ENCODE results near the gene B9D1. TPM values are rescaled to one million over a fixed set of nuclear protein-coding genes. Genes with fewer than 3 reads are reported as not detected.
A peak's percentile ranks its signal among the peaks of the same experiment; 100 is the strongest.

Gene B9D1
- total RNA-seq, 3 donors from 2014 or later (not counting 1 experiment from before 2014, with no cell fraction given) = 3.1 to 7.5 (median 3.7) TPM

DNA sequence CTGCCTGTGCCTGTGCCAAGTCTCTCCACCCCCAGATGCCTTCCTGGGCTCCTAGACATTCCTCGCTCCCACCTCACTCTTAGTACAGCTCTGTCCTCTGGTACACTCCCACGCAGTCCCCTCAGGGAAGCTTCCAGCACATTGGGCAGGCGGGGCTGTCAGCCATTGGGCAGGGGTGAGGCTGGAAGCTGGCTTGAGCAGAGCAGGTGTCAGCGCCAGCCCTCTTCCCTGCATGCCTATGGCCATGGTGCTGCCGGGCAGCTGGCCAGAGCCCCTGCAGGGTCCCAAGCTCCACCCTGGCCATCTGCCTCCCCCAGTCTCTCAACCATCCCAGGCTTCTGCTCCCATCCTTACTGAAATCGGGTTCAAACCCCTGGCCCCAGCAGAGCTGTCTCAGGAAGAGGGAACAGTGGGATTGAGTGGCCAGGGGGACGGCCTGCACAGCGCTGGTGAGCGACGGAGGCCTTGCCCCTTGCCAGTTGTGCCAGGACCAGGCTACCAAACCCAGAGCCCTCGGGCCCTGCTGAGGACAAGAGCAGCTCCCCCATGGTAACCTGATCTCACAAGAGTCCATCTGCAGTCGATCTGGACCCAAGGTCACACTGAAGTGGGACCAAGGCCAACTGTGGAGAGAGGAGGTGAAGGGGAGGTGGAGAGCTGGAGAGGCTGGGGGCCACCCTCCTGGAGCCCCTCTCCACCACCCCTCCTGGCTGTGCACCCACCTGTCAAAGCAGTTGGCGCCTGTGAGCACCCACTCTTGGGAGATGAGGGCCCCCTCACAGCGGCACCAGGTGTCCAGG, 2.4 kb upstream of the B9D1 start:
- ATAC-seq = no peak
- Mint-ChIP-seq H3K9me3 (no peaks in the 10 kb centered on the region), H3K36me3 (no peaks in the 10 kb centered on the region), H3K4me3 (no peak overlapping the region), H3K27ac (no peak overlapping the region), H3K4me1 (peaks cover 41 to 52% of the 10 kb centered on the region in 2 donors), H3K27me3 (ENCODE audit: low read depth in 2 of 2) (peaks cover 0 to 4% of the 10 kb centered on the region in 2 donors)
- no peaks in the 10 kb centered on the region for H3K9me3 ChIP-seq (ENCODE audit: control insufficient read depth, insufficient read depth, low read length)
- WGBS (ENCODE audit: insufficient coverage) = 89% methylated on average over 14 of the region's 14 CpGs
- TF ChIP-seq CTCF (IDR thresholded peaks at IDR 0.05) = no peak
- H3K27me3 ChIP-seq (ENCODE audit: control insufficient read depth, insufficient read depth, low read length) = no peaks in the 10 kb centered on the region
- intact Hi-C loops (cut with micrococcal nuclease) = loop anchor here (10.0 kb wide), 1 partner anchor 280 kb away; the partner anchor contains the start of gene ALDH3A2
- H3K4me3 ChIP-seq (ENCODE audit: low read length) = no peak overlapping the region
- H3K27ac ChIP-seq (ENCODE audit: low read length) = no peak overlapping the region
- no peak for DNase-seq
- peaks cover 37% of the 10 kb centered on the region for H3K4me1 ChIP-seq (ENCODE audit: control insufficient read depth, insufficient read depth, low read length)
- no peaks in the 10 kb centered on the region for H3K36me3 ChIP-seq (ENCODE audit: control insufficient read depth, insufficient read depth, low read length)

- Mint-ChIP-seq H3K27ac (peak overlapping the region; percentile 27 to 79), H3K4me3 (peak overlapping the region; percentile 89), H3K4me1 (peaks cover 29 to 38% of the 10 kb centered on the region in 2 donors), H3K36me3 (no peaks in the 10 kb centered on the region), H3K27me3 (ENCODE audit: low read depth in 2 of 2) (peaks cover 9% of the 10 kb centered on the region in 2 donors), H3K9me3 (no peaks in the 10 kb centered on the region)
- Histone ChIP-seq H3K4me1 (ENCODE audit: control insufficient read depth, insufficient read depth, low read length) (peaks cover 23% of the 10 kb centered on the region), H3K36me3 (ENCODE audit: control insufficient read depth, insufficient read depth, low read length) (no peaks in the 10 kb centered on the region), H3K9me3 (ENCODE audit: control insufficient read depth, insufficient read depth, low read length) (no peaks in the 10 kb centered on the region), H3K27me3 (ENCODE audit: control insufficient read depth, insufficient read depth, low read length) (no peaks in the 10 kb centered on the region), H3K27ac (ENCODE audit: low read length) (no peak overlapping the region), H3K4me3 (ENCODE audit: low read length) (no peak overlapping the region)
- DNase-seq = no peak
- WGBS (ENCODE audit: insufficient coverage) = 60% methylated on average over 6 of the region's 6 CpGs
- no peak for ATAC-seq
- intact Hi-C loops (cut with micrococcal nuclease) = loop anchor here (2.0 to 10.0 kb wide), 2 partner anchors 281 to 403 kb away; partner anchors contain the start of gene ALDH3A2
- no peak for TF ChIP-seq CTCF (IDR thresholded peaks at IDR 0.05)
Observed at GRCh38 chr17:19363460-19364035, 1.0 kb upstream of the B9D1 start.

DNA sequence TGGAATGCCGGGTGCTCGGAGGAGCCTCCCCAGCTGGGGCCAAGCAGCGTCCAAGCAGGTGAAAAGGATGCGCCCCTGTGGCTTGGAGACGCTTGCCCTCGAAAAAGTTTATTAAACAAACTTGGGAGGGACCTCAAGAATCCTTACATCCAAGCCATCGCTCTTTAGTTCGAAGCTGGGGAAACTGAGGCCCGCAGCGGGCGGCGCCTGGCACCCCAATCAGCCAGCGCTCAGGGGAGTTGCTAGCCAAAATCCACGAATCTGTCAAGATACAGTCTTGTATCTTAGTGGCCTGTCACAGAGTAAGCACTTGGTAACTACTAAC, 553 bp upstream of the B9D1 start:
- Mint-ChIP-seq H3K4me3 (peak overlapping the region; percentile 89), H3K27me3 (ENCODE audit: low read depth in 2 of 2) (peaks cover 9% of the 10 kb centered on the region in 2 donors), H3K36me3 (no peaks in the 10 kb centered on the region), H3K4me1 (peaks cover 24 to 33% of the 10 kb centered on the region in 2 donors), H3K27ac (peak overlapping the region; percentile 79 to 82), H3K9me3 (no peaks in the 10 kb centered on the region)
- H3K36me3 ChIP-seq (ENCODE audit: control insufficient read depth, insufficient read depth, low read length) = no peaks in the 10 kb centered on the region
- H3K27ac ChIP-seq (ENCODE audit: low read length) = no peak overlapping the region
- 36% methylated on average over 14 of the region's 14 CpGs for whole genome bisulfite sequencing (ENCODE audit: insufficient coverage)
- no peak overlapping the region for H3K4me3 ChIP-seq (ENCODE audit: low read length)
- peak; percentile 7 for TF ChIP-seq CTCF (IDR thresholded peaks at IDR 0.05)
- ATAC-seq (no peak), DNase-seq (no peak)
- intact Hi-C loops (cut with micrococcal nuclease) = loop anchor here (2.0 to 10.0 kb wide), 2 partner anchors 282 to 404 kb away; partner anchors contain the start of gene ALDH3A2
- H3K27me3 ChIP-seq (ENCODE audit: control insufficient read depth, insufficient read depth, low read length) = no peaks in the 10 kb centered on the region
- H3K9me3 ChIP-seq (ENCODE audit: control insufficient read depth, insufficient read depth, low read length) = no peaks in the 10 kb centered on the region
- peaks cover 21% of the 10 kb centered on the region for H3K4me1 ChIP-seq (ENCODE audit: control insufficient read depth, insufficient read depth, low read length)

Measured in natural killer cell (primary cell).